Panc1 (cell line): ENCODE measurements around the gene SLC6A12. TPM values are rescaled to one million over a fixed set of nuclear protein-coding genes. Genes with fewer than 3 reads are reported as not detected.

Experiments
- ATAC-seq: fragments of 200-7000 bp; cut with Tn5 transposase; 2 replicates; pipeline ENCODE4 v1.9.1; 2020; ENCODE audit warnings: mild to moderate bottlenecking, moderate library complexity
- BruUV-seq: library from RNA; stranded (reverse); fragments of 400-500 nt; replicated peaks from 2 replicates; lab custom pipeline; 2021; lab: Mats Ljungman, UMichigan
- CTCF ChIA-PET: fragments of 300-600 bp; sonication (Branson Sonifier 250); formaldehyde crosslinking; loops from one replicate; lab custom pipeline; 2022; ENCODE audit warnings: antibody characterized with exemption; lab: Charles Lee
- POLR2A ChIA-PET: fragments of 300-600 bp; sonication (Branson Sonifier 250); formaldehyde crosslinking; loops from one replicate; lab custom pipeline; 2022; ENCODE audit warnings: antibody characterized with exemption; lab: Charles Lee
- DNase-seq: peaks from one replicate; pipeline ENCODE4 v3.0.0-alpha.2; 2010; ENCODE audit warnings: low read depth, low spot score
- H3K27ac ChIP-seq: 2 replicates; pipeline ENCODE4 v1.5.1; 2011; ENCODE audit warnings: mild to moderate bottlenecking, low read length, inconsistent platforms
- H3K27me3 ChIP-seq: fragments of 200-500 bp; sonication (Bioruptor generic); 2 replicates; pipeline ENCODE4 v1.6.0; 2014; ENCODE audit warnings: low read length, inconsistent platforms; ENCODE audit not compliant: control insufficient read depth, insufficient read depth
- H3K36me3 ChIP-seq: fragments of 200-500 bp; sonication (Bioruptor generic); 2 replicates; pipeline ENCODE4 v1.5.1; 2014; ENCODE audit warnings: inconsistent platforms, mild to moderate bottlenecking, low read length, moderate library complexity; ENCODE audit not compliant: control insufficient read depth, insufficient read depth
- H3K4me1 ChIP-seq: 2 replicates; pipeline ENCODE4 v1.5.1; 2011; ENCODE audit warnings: inconsistent platforms, mild to moderate bottlenecking, low read length, moderate library complexity; ENCODE audit not compliant: control insufficient read depth, insufficient read depth
- H3K4me3 ChIP-seq, 2 experiments: 2 replicates each; pipeline ENCODE4 v1.5.1; 2011 to 2012; ENCODE audit warnings: low read depth in 2 of 2, low read length in 2 of 2, mild to moderate bottlenecking in 2 of 2, inconsistent platforms in 1 of 2, moderate library complexity in 1 of 2
- H3K9me3 ChIP-seq: fragments of 200-500 bp; sonication (Bioruptor generic); 2 replicates; pipeline ENCODE4 v1.5.1; 2014; ENCODE audit warnings: low read depth, mild to moderate bottlenecking, inconsistent platforms, low read length, moderate library complexity; ENCODE audit not compliant: control insufficient read depth, insufficient read depth
- POLR2AphosphoS5 ChIP-seq: IDR thresholded peaks from 2 replicates; pipeline ENCODE4 v1.6.1; 2012; ENCODE audit warnings: mild to moderate bottlenecking, low read depth, low read length, moderate library complexity
- SIN3A ChIP-seq: IDR thresholded peaks from 2 replicates; pipeline ENCODE4 v1.6.1; 2012; ENCODE audit warnings: low read depth, mild to moderate bottlenecking, low read length, moderate library complexity, borderline replicate concordance; ENCODE audit not compliant: insufficient read depth
- TCF7L2 ChIP-seq: IDR thresholded peaks from 2 replicates; pipeline ENCODE4 v1.6.1; 2011; ENCODE audit warnings: mild to moderate bottlenecking, low read depth, low read length, inconsistent platforms
- in situ Hi-C: cut with HindIII; loops from 2 replicates; pipeline ENCODE4 v1.10.0; 2016; ENCODE audit warnings: low sequenced_read_pairs, low pct_unique_long_range_greater_than_20kb
- intact Hi-C: fragments of 100-400 bp; cut with micrococcal nuclease; formaldehyde crosslinking; loops from one replicate; pipeline ENCODE4 v1.10.0; 2022; ENCODE audit not compliant: unreplicated experiment
- total RNA-seq: library from RNA; stranded (reverse); gene quantifications from one replicate; pipeline ENCODE4 v1.2.1, GENCODE V29; 2021; ENCODE audit not compliant: unreplicated experiment
- TF ChIP-seq, protein P1 (sequence below), 2 experiments: IDR thresholded peaks; 2 replicates each; pipeline ENCODE4 v1.6.1; 2011 to 2012; ENCODE audit warnings: low read depth in 2 of 2, control low read depth in 1 of 2, low read length in 1 of 2, mild to moderate bottlenecking in 1 of 2, moderate library complexity in 1 of 2; ENCODE audit not compliant: insufficient read depth in 1 of 2
- TF ChIP-seq, protein P2 (sequence below): fragments of 450-650 bp; IDR thresholded peaks from 2 replicates; pipeline ENCODE4 v1.5.1; 2017; ENCODE audit warnings: mild to moderate bottlenecking

Gene SLC6A12
- total RNA-seq, 1 experiment from 2014 or later: 1.0 TPM

DNA sequence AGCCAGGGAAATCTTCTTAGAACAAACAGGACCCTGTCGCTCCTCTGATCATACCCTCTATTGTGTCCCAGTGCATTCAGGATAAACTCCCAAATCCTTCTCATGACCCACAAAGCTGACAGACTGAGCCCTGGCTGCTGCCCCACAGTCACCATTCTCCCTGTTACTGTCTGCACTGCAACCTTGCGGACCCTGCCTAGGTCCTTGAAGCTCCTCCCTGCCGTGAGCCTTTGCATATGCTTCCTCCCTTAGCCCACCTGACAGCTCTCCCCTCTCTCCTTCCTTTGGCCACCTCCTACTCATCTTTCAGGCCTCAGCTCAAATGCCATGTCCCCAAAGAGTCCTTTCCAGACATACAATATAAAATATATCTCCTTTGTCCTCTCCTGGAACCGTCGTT is 62.4 kb downstream of the SLC6A12 start:
- H3K27ac ChIP-seq: no peak overlapping the region
- H3K9me3 ChIP-seq: no peaks in the 10 kb centered on the region
- no TSS peak for BruUV-seq
- ChIA-PET POLR2A (no interaction called here), CTCF (no interaction called here)
- ATAC-seq (no peak), DNase-seq (no peak)
- no peaks in the 10 kb centered on the region for H3K36me3 ChIP-seq
- in situ Hi-C loops (no loop called here), intact Hi-C loops (no loop called here)
- H3K4me1 ChIP-seq: no peaks in the 10 kb centered on the region
- no peak overlapping the region for H3K4me3 ChIP-seq
- no peak for TF ChIP-seq POLR2AphosphoS5
- no peak for TF ChIP-seq SIN3A
- TF ChIP-seq TCF7L2: no peak
- TF ChIP-seq, protein P1, sequence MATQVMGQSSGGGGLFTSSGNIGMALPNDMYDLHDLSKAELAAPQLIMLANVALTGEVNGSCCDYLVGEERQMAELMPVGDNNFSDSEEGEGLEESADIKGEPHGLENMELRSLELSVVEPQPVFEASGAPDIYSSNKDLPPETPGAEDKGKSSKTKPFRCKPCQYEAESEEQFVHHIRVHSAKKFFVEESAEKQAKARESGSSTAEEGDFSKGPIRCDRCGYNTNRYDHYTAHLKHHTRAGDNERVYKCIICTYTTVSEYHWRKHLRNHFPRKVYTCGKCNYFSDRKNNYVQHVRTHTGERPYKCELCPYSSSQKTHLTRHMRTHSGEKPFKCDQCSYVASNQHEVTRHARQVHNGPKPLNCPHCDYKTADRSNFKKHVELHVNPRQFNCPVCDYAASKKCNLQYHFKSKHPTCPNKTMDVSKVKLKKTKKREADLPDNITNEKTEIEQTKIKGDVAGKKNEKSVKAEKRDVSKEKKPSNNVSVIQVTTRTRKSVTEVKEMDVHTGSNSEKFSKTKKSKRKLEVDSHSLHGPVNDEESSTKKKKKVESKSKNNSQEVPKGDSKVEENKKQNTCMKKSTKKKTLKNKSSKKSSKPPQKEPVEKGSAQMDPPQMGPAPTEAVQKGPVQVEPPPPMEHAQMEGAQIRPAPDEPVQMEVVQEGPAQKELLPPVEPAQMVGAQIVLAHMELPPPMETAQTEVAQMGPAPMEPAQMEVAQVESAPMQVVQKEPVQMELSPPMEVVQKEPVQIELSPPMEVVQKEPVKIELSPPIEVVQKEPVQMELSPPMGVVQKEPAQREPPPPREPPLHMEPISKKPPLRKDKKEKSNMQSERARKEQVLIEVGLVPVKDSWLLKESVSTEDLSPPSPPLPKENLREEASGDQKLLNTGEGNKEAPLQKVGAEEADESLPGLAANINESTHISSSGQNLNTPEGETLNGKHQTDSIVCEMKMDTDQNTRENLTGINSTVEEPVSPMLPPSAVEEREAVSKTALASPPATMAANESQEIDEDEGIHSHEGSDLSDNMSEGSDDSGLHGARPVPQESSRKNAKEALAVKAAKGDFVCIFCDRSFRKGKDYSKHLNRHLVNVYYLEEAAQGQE (IDR thresholded peaks at IDR 0.05; ENCODE audit: insufficient read depth in 1 of 2, low read depth in 2 of 2, low read length in 1 of 2): no peak
- TF ChIP-seq, protein P2, sequence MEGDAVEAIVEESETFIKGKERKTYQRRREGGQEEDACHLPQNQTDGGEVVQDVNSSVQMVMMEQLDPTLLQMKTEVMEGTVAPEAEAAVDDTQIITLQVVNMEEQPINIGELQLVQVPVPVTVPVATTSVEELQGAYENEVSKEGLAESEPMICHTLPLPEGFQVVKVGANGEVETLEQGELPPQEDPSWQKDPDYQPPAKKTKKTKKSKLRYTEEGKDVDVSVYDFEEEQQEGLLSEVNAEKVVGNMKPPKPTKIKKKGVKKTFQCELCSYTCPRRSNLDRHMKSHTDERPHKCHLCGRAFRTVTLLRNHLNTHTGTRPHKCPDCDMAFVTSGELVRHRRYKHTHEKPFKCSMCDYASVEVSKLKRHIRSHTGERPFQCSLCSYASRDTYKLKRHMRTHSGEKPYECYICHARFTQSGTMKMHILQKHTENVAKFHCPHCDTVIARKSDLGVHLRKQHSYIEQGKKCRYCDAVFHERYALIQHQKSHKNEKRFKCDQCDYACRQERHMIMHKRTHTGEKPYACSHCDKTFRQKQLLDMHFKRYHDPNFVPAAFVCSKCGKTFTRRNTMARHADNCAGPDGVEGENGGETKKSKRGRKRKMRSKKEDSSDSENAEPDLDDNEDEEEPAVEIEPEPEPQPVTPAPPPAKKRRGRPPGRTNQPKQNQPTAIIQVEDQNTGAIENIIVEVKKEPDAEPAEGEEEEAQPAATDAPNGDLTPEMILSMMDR: no peak
- H3K27me3 ChIP-seq: no peaks in the 10 kb centered on the region

DNA sequence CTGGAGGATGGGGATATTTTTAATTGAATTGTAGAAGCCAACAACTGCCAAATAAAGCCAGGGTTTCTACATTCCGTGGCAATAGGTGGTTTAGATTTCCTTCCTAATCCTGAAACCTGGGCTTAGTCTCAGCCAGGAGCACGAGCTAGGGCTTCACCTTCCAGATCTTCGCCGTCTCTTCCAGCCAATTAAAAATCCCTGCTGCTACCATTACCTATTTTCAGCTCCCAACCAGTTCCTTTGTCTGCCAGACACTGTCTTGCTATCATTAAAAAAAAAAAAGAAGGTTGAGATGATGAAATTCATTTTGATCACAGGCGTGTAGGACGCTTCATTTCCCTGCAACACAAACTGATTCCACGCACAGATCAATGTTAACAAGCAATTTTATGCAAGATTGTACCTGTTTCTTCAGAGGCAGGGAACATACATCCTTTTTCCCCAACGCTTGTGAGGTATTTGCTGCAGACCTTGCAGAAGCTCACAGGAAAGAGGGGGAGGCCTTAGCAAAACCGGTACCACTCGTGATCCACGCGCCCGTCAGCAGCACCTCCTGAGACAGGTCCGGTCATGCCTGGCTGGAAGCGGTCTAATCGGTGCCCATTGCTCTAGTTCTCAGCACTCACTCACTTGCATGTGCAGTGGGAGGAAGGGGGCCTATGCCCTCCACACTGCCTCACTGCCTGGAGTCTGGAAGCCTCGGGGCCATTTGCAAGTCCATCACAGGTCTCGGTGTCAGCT is 65.1 kb downstream of the SLC6A12 start:
- no peaks in the 10 kb centered on the region for H3K36me3 ChIP-seq
- ATAC-seq (no peak), DNase-seq (no peak)
- TF ChIP-seq SIN3A: no peak
- H3K27me3 ChIP-seq: no peaks in the 10 kb centered on the region
- BruUV-seq: no TSS peak
- no peaks in the 10 kb centered on the region for H3K9me3 ChIP-seq
- no peak overlapping the region for H3K27ac ChIP-seq
- H3K4me1 ChIP-seq: no peaks in the 10 kb centered on the region
- in situ Hi-C loops: no loop called here
- intact Hi-C loops: no loop called here
- POLR2A ChIA-PET: no interaction called here
- CTCF ChIA-PET: no interaction called here
- no peak overlapping the region for H3K4me3 ChIP-seq

DNA sequence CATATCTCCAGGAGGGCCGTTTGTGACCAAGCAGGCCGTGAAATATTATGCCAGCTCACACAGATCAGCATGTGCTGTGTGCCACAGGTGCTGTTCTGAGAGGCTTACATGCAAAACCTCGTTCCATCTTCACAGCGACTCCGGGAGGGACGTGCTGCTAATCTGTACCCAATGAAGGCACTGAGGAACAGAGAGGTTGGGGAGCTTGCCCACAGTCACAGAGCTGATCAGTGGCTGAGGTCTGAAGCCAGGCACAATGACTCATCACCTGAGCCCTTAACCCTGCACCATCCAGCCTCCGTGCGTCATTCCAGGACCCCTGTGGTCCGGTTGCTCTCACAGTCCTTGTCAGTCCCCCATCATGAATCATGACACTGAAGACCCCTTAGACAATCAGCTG is 66.7 kb downstream of the SLC6A12 start:
- no peaks in the 10 kb centered on the region for H3K36me3 ChIP-seq
- no TSS peak for BruUV-seq
- no peaks in the 10 kb centered on the region for H3K27me3 ChIP-seq
- in situ Hi-C loops (no loop called here), intact Hi-C loops (no loop called here)
- ATAC-seq (no peak), DNase-seq (no peak)
- TF ChIP-seq TCF7L2 (no peak), SIN3A (no peak), POLR2AphosphoS5 (no peak)
- TF ChIP-seq, protein P1 (IDR thresholded peaks at IDR 0.05; ENCODE audit: insufficient read depth in 1 of 2, low read depth in 2 of 2, low read length in 1 of 2): no peak
- TF ChIP-seq, protein P2: no peak
- CTCF ChIA-PET: no interaction called here
- POLR2A ChIA-PET: no interaction called here
- H3K4me3 ChIP-seq: no peak overlapping the region
- H3K9me3 ChIP-seq: no peaks in the 10 kb centered on the region
- H3K27ac ChIP-seq: no peak overlapping the region
- H3K4me1 ChIP-seq: no peaks in the 10 kb centered on the region
